Aorta (tissue), 5 donors: Measurements from ENCODE around the gene SIPA1L3. TPM values are rescaled to one million over a fixed set of nuclear protein-coding genes. Genes with fewer than 3 reads are reported as not detected.
A peak's percentile ranks its signal among the peaks of the same experiment; 100 is the strongest.

ENCODE experiments used
- ATAC-seq: fragments of 200-7000 bp; cut with Tn5 transposase; one replicate; pipeline ENCODE4 v1.9.1; 2022; ENCODE audit warnings: moderate library complexity; ENCODE audit not compliant: low FRiP score
- DNase-seq, 2 donors: peaks; one replicate each; pipeline ENCODE4 v3.0.0-alpha.2; 2020
- H3K27ac ChIP-seq, 2 donors: one replicate each; pipeline ENCODE4 v1.5.1; 2013; ENCODE audit warnings: low read length in 2 of 2, mild to moderate bottlenecking in 2 of 2, moderate library complexity in 2 of 2, control low read depth in 1 of 2, inconsistent platforms in 1 of 2, low read depth in 1 of 2
- H3K27me3 ChIP-seq, 2 donors: one replicate each; pipeline ENCODE4 v1.6.1; 2013; ENCODE audit warnings: control low read depth in 1 of 2, low read length in 1 of 2, mild to moderate bottlenecking in 1 of 2, moderate library complexity in 1 of 2; ENCODE audit not compliant: insufficient read depth in 2 of 2, control insufficient read depth in 1 of 2
- H3K36me3 ChIP-seq, 2 donors: one replicate each; pipeline ENCODE4 v1.6.1; 2013; ENCODE audit warnings: control low read depth in 1 of 2, low read length in 1 of 2, mild to moderate bottlenecking in 1 of 2; ENCODE audit not compliant: insufficient read depth in 2 of 2, control insufficient read depth in 1 of 2
- H3K4me1 ChIP-seq, 2 donors: one replicate each; pipeline ENCODE4 v1.6.1; 2013; ENCODE audit warnings: low read length in 2 of 2, control low read depth in 1 of 2, mild to moderate bottlenecking in 1 of 2, moderate library complexity in 1 of 2; ENCODE audit not compliant: insufficient read depth in 2 of 2, control insufficient read depth in 1 of 2
- H3K4me3 ChIP-seq, 2 donors: one replicate each; pipeline ENCODE4 v1.5.1; 2013; ENCODE audit warnings: low read length in 2 of 2, control low read depth in 1 of 2, mild to moderate bottlenecking in 1 of 2
- H3K9me3 ChIP-seq: one replicate; pipeline ENCODE4 v1.6.1; 2013; ENCODE audit warnings: mild to moderate bottlenecking, low read length; ENCODE audit not compliant: control insufficient read depth
- WGBS, 2 donors: extraction: QIAGEN DNeasy Blood & Tissue Kit; methylation state at CpG; one replicate each; pipeline ENCODE4 v1.1.7; 2013; 5-methylcytosine and 5-hydroxymethylcytosine counted together
- intact Hi-C, 2 donors: fragments of 100-400 bp; cut with DNase I; formaldehyde crosslinking; loops; one replicate each; pipeline versions ENCODE4 v1.14.2 to v1.15.0; 2022
- polyA plus RNA-seq, 2 donors: library from polyadenylated mRNA; stranded (reverse); fragments of 200-250 nt; gene quantifications; one replicate each; pipeline ENCODE4 v1.2.3, GENCODE V29; 2013
- total RNA-seq, 2 donors: library from RNA; stranded (reverse); fragmentation: NEBNext Ultra II Directional; extraction: Animal tissue kit (Norgen Biotek cat#: 25700); gene quantifications; one replicate each; pipeline ENCODE4 v1.2.1, GENCODE V29; 2021
- donor health status: healthy with polysubstance abuse.
- donor health status: Bipolar disorder and iron deficiency.
- donor health status: DM: no; HTN: no; CAD: no.
- donor health status: DM: no; HTN: no; CAD: no.
- donor health status: DM: yes; HTN: yes; CAD: no.

The SIPA1L3 gene
- total and polyA plus RNA-seq, 4 donors: 1.3 to 20.9 (median 11.2) TPM

DNA sequence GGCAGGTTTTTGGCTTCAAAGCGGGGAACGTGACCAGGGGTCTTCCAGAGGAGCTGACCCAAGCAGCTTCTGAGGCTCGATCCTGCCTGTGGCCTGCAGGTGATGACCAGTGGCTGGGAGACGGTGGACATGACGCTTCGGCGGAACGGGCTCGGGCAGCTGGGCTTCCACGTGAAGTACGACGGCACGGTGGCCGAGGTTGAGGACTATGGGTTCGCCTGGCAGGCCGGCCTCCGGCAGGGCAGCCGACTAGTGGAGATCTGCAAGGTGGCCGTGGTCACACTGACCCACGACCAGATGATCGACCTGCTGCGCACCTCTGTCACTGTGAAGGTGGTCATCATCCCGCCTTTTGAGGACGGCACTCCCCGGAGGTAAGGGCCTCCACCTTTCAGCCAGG is 223.4 kb downstream of the SIPA1L3 start:
- DNase-seq (no peak), ATAC-seq (no peak)
- Histone ChIP-seq H3K27me3 (no peaks in the 10 kb centered on the region), H3K9me3 (no peaks in the 10 kb centered on the region), H3K4me1 (no peaks in the 10 kb centered on the region), H3K27ac (no peak overlapping the region), H3K4me3 (no peak overlapping the region), H3K36me3 (no peaks in the 10 kb centered on the region)
- intact Hi-C loops: no loop called here
- 97 to 98% methylated on average over 25 of the region's 25 CpGs for WGBS, 2 donors

DNA sequence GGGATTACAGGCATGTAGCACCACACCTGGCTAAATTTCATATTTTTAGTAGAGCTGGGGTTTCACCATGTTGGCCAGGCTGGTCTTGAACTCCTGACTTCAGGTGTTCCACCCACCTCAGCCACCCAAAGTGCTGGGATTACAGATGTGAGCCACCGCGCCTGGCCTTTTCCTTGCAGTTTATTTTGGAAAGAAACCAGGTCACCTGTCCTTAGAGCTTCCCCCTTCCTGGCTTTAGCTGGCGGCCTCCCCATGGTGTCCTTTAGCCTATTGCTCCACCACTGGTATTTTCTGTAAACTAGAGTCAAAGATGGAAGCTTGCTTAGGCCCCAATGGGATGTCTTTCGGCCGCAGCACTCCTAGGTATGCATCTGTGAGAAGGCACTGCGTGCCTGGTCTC is 225.8 kb downstream of the SIPA1L3 start:
- whole genome bisulfite sequencing, 2 donors: 93 to 95% methylated on average over 6 of the region's 6 CpGs
- ATAC-seq: no peak

DNA sequence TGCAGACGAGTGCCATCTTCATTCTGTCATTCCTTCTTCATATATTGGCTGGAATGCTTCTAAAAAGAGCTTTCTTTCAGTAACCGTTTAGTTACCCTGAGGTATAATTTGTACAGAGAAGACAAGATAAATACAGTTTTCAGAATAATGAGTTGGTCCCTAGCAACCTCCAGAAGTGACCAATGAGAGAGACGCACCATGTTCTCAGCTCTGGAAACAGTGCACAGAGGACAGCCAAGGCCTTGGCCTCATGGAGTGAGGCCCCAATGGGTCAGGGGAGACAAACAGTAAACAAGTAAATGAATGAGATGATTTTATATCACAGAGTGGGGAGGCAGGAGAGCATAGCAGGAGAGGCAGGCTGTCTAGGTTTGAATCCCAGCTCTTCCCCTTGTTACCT is 226.3 kb downstream of the SIPA1L3 start:
- Histone ChIP-seq H3K27ac (no peak overlapping the region), H3K27me3 (no peaks in the 10 kb centered on the region), H3K9me3 (no peaks in the 10 kb centered on the region), H3K4me3 (no peak overlapping the region), H3K36me3 (no peaks in the 10 kb centered on the region), H3K4me1 (no peaks in the 10 kb centered on the region)
- intact Hi-C loops: no loop called here
- WGBS, 2 donors: 91 to 93% methylated on average over 3 of the region's 3 CpGs
- no peak for DNase-seq
- ATAC-seq: no peak

More for the DNA sequence above, 225.8 kb downstream of the SIPA1L3 start:
- H3K4me1 ChIP-seq: no peaks in the 10 kb centered on the region
- no peaks in the 10 kb centered on the region for H3K27me3 ChIP-seq
- H3K27ac ChIP-seq: no peak overlapping the region
- H3K4me3 ChIP-seq: no peak overlapping the region
- no peaks in the 10 kb centered on the region for H3K9me3 ChIP-seq
- no peaks in the 10 kb centered on the region for H3K36me3 ChIP-seq
- intact Hi-C loops: no loop called here
- DNase-seq: no peak

DNA sequence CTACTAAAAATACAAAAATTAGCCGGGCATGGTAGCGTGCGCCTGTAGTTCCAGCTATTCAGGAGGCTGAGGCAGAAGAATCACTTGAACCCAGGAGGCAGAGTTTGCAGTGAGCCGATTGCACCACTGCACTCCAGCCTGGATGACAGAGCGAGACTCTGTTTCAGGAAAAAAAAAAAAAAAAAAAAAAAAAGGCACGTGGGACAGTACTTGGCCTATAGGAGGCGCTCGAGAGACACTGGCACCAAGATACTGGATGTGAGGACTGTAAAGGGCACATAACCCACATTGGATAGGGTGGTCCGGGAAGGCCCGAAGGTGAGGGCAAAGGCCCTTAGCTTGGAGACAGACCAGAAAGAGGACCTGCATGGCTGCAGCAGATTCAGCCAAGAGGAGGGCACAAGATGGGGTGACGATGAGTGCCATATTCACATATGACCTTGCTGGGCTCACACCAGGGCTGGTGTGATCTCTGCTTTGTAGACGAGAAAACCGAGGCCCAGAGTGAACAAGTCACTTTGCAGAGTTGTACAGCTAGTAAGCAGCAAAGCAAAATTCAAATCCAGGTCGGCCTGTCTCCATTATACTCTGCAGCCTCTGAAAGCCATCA is 227.6 kb downstream of the SIPA1L3 start:
- H3K4me1 ChIP-seq: no peaks in the 10 kb centered on the region
- intact Hi-C loops: no loop called here
- no peak overlapping the region for H3K27ac ChIP-seq
- ATAC-seq (no peak), DNase-seq (no peak)
- no peaks in the 10 kb centered on the region for H3K27me3 ChIP-seq
- 68 to 71% methylated on average over 14 of the region's 14 CpGs for WGBS, 2 donors
- no peak overlapping the region for H3K4me3 ChIP-seq
- H3K9me3 ChIP-seq: no peaks in the 10 kb centered on the region
- no peaks in the 10 kb centered on the region for H3K36me3 ChIP-seq

DNA sequence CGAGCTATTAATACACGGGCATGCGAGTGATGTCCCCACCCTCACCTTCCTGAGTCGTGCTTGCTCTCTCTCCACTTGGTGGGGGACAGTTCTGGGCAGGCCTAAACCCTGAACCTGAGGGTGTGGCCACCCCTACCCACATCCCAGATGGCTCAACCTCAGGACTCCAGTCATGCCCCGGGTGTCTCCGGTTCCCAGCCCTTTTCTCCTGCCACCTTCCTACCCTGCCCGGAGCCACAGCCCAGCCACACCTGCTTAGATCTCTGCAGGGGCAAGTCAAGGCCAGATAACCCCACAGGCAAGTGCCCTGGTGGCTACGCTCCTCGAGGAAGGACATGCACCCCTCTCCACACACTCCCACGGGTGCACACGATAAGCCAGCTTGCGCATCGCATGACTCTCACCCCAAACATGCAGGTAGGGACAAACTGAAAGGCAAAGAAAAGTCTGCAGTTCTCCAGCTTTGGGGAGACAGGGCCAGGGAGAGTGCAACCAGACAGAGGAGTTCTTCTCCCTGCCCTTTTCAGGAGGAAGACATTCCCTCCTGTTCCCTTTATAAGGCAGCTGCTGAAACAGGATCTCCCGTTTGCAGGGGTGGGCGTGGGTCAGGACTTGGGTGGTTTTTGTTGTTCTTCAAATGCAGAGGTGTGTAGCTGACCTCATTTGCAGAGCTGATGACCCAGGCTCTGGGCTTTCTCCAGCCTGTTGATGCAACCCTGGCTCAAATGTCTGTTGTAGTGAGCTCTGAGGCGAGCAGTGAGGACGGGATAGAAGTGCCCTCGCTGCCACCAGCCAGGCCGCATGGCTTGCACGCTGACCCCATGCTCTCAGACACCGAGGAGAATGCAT is 228.4 kb downstream of the SIPA1L3 start:
- no peaks in the 10 kb centered on the region for H3K4me1 ChIP-seq
- intact Hi-C loops: no loop called here
- no peak overlapping the region for H3K4me3 ChIP-seq
- no peaks in the 10 kb centered on the region for H3K27me3 ChIP-seq
- H3K36me3 ChIP-seq: no peaks in the 10 kb centered on the region
- no peak for ATAC-seq
- no peak overlapping the region for H3K27ac ChIP-seq
- 85 to 86% methylated on average over 20 to 21 of the region's 21 CpGs for WGBS, 2 donors
- DNase-seq: no peak
- no peaks in the 10 kb centered on the region for H3K9me3 ChIP-seq

DNA sequence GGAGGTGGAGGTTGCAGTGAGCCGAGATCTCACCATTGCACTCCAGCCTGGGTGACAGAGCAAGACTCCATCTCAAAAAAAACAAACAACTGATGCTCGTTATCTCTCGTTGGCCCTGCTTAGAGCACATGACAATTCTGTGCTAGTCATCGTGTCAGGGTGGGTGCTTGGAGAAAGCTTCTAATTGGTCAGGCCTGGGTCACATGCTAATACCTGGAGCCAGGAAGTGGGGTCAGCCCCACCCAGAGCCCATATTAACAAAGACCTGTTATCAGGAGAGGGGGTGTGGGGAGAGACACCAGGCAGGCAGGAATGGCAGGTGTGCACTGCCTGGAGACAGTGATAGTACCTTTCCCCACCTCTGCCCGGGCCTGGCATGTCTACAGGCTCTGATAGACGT is 232.1 kb downstream of the SIPA1L3 start:
- intact Hi-C loops: no loop called here
- no peak overlapping the region for H3K27ac ChIP-seq
- 81 to 87% methylated on average over 6 of the region's 6 CpGs for WGBS, 2 donors
- DNase-seq (no peak), ATAC-seq (no peak)
- peaks cover 0 to under 1% of the 10 kb centered on the region in 2 donors for H3K36me3 ChIP-seq
- no peak overlapping the region for H3K4me3 ChIP-seq
- no peaks in the 10 kb centered on the region for H3K27me3 ChIP-seq
- no peaks in the 10 kb centered on the region for H3K4me1 ChIP-seq
- no peaks in the 10 kb centered on the region for H3K9me3 ChIP-seq

DNA sequence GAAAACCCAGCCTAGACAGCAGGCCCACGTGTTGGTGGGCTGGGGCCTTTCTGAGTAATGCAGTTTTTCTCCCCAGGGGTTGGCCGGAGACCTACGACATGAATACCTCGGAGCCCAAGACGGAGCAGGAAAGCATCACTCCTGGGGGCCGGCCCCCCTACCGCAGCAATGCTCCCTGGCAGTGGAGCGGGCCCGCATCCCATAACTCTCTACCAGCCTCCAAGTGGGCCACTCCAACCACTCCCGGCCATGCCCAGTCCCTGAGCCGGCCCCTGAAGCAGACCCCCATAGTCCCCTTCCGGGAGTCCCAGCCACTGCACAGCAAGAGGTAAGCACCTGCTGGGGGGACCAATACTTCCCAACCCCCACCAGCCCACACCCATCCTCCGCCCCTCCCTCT is 234.1 kb downstream of the SIPA1L3 start:
- Histone ChIP-seq H3K36me3 (peaks cover 0 to 2% of the 10 kb centered on the region in 2 donors), H3K4me1 (no peaks in the 10 kb centered on the region), H3K4me3 (no peak overlapping the region), H3K27ac (no peak overlapping the region), H3K27me3 (no peaks in the 10 kb centered on the region), H3K9me3 (no peaks in the 10 kb centered on the region)
- 94 to 95% methylated on average over 13 of the region's 13 CpGs for WGBS, 2 donors
- ATAC-seq: no peak
- no peak for DNase-seq
- intact Hi-C loops: loop anchor here (5.0 to 10.0 kb wide), 3 partner anchors 84 to 196 kb away; partner anchors contain the start of genes CATSPERG (in 1 of the 2) and DPF1 (in 1 of the 2)

DNA sequence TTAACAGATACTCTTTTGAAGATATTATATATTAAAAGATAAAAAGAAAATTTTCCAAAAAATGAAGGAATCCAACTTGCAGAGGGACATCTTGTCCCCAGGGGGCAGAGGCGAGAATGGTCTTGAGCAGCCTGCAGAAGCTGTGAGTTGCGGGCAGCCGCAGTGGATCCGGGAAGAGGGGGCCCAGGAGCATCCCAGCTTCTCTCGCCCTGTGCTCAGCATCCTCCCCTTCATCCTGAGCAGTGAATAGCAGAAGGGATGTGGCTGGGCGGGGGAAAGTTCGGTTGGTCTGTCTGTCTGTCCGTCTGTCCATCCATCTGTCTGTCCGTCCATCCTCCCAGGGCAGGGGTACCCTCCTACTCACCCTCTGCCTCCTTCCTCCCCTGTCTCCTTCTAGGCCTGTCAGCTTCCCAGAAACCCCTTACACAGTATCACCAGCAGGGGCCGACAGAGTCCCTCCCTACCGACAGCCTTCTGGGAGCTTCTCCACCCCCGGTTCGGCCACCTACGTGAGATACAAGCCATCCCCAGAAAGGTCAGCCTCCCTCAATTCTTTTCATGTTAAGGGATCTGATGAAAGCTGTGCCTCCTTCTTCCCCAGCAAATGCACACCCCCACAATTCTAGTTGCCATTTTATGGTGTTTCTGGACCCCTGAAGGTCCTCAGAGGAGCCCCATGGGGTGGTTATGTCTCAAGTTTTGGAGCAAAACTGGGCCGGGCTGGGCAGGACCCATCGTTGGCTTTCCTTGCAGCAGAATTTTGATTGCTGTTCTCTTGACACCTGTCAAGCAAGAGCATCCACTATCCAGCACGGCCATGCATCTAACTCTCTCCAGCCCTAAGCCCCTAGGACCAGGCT is 235.4 kb downstream of the SIPA1L3 start:
- Histone ChIP-seq H3K27ac (no peak overlapping the region), H3K27me3 (no peaks in the 10 kb centered on the region), H3K36me3 (peaks cover 0 to 2% of the 10 kb centered on the region in 2 donors), H3K9me3 (no peaks in the 10 kb centered on the region), H3K4me1 (no peaks in the 10 kb centered on the region), H3K4me3 (no peak overlapping the region)
- intact Hi-C loops: loop anchor here (5.0 to 10.0 kb wide), 3 partner anchors 82 to 195 kb away; partner anchors contain the start of genes CATSPERG (in 1 of the 2) and DPF1 (in 1 of the 2)
- DNase-seq (no peak), ATAC-seq (peak; percentile 57)
- 38 to 41% methylated on average over 17 of the region's 17 CpGs for WGBS, 2 donors
